RKO (cell line): ENCODE results near the gene LYSMD2.
"Not testable (repeated sequence)": the region's sequence is repeated elsewhere in the genome, so short reads cannot be mapped to it uniquely, and the experiment has no call there.

Source experiments
- DNase-seq: peaks from one replicate; pipeline ENCODE4 v3.0.0-alpha.2; 2016; ENCODE audit warnings: low spot score

Gene LYSMD2, protein sequence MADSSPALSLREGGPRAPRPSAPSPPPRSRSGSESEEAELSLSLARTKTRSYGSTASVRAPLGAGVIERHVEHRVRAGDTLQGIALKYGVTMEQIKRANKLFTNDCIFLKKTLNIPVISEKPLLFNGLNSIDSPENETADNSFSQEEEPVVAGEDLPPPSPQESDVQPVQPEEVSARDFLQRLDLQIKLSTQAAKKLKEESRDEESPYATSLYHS

GRCh38 chr15:51737522-51738305 is at the start of gene LYSMD2:
TSS of gene LYSMD2 (minus strand) at chr15:51737655. CDS start at chr15:51737622, 33 bp downstream.
- peak; percentile 64 for DNase-seq

DNA sequence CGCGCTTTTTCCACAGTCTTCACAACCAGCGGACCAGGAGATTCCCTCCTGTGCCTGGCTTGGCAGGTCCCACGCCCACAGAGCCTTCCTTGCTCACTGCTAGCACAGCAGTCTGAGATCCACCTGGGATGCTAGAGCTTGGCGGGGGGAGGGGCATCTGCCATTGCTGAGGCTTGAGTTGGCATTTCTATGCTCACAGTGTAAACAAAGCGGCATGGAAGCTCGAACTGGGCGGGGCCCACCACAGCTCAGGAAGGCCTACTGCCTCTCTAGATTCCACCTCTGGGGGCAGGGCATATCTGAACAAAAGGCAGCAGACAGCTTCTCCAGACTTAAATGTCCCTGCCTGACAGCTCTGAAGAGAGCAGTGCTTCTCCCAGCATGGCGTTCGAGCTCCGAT is 49.7 kb upstream of the LYSMD2 start:
- DNase-seq = not testable (repeated sequence)

- DNase-seq = no peak
Observed at GRCh38 chr15:51783967-51784366, 46.5 kb upstream of the LYSMD2 start.

GRCh38 chr15:51782357-51782896 is 45.0 kb upstream of the LYSMD2 start:
- DNase-seq = no peak

GRCh38 chr15:51781506-51781905 is 44.1 kb upstream of the LYSMD2 start:
- DNase-seq = no peak

DNA sequence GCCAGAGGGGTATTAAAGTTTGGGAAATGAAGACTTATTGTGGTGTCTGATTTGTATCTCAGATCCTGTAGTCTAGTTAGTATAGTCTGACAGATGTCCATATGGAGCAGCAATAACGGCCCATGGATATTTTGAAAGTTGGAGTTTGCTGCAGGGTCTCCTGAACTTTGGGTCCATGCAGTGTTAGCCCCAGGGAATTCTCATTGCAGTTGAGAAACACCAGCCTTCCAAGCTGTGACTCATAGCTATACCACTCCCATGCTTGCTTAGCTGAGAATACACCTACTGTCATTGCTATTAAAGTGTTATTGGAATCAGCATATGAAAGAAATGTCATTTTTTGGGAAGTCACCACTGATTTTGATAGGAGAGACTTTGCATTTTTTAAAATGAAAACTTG is 43.2 kb upstream of the LYSMD2 start:
- no peak for DNase-seq

DNA sequence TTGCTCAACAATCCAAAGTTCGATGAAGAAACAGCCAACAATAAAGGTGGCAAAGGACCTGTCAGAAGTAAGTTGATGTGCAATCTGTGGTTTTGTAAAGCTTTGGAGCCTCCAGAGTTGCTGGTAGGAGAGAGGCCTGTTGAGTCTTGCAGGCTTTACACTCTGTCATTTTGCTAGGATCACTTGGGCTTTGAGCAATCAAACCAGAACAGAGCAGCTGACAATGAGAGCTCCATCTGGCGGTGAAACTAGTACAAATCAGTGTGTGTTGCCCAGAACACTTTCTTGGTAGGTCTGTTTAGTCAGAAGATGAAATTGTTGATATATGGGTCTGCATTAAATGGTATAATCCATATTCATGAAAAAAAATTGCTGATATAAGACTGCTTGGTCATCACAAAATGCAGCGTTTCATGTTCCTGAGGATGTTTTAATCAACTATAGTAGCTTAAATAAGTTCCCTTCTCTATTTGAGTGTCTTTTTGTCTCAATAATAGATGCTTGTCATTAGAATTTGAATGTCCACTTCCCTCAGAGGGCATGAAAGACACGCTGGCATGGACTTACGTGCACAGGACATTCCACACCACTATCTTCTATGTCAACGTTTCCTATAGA is 39.6 kb upstream of the LYSMD2 start:
- DNase-seq = peak; percentile 83

GRCh38 chr15:51775967-51776816 is 38.7 kb upstream of the LYSMD2 start:
- peak; percentile 46 for DNase-seq

DNA sequence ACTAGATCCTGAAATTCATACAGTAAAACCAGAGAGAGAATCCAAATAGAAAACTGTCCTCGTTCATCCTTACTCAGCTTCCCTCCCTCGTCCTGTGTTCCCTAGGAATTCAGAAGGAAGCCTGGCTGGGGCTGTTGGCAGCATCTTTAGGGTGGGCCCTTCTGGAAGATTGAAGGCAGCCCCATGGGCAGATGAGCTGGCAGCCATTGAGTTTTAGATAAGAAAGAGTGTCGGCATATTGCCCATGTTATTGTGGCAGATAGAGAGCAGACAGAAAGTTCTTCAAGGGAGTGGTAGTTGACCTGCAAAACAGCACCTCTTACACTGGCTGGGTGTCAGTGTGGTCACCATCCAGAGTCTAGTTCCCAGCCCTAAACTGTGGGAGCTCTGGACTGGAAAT is 37.5 kb upstream of the LYSMD2 start:
- DNase-seq = no peak

DNA sequence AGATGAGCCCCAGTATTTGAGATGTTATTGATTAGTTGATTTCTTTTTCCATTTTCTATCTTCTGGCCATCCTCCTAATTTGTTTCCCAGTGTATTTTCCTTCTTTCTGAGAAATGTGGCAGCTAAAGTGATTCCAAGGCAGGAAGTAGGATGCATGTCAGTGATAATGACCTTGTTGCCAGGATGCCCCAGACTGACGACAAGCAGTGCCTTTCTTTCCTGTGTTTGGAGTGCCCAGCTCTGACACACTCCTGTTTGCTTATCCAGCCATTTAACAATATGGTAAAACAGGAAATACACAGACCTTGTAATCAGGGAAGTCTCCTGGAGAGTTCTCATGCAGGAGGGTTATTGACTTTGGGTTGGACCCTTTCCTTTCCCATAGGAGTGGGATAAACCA is 34.3 kb upstream of the LYSMD2 start:
- DNase-seq = no peak

DNA sequence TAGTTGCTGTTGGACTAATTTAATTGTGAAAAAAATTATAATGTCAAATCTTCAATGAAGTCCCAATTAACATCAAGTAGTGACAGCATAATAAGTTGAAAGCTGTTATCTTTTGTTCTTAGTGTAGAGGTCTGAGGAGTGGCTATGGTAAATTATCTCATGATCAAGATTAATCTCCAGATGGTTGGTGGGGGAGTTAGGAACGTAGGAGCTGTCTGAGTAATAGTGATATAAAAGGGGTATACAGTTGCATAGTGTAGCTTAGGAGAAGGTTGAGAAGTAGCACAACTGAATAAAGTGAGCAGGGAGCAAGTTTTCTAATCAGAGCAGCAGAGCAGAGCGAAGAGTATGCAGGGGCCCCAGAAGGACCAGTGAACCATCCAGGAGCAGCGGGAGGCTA is 33.4 kb upstream of the LYSMD2 start:
- DNase-seq = no peak

DNA sequence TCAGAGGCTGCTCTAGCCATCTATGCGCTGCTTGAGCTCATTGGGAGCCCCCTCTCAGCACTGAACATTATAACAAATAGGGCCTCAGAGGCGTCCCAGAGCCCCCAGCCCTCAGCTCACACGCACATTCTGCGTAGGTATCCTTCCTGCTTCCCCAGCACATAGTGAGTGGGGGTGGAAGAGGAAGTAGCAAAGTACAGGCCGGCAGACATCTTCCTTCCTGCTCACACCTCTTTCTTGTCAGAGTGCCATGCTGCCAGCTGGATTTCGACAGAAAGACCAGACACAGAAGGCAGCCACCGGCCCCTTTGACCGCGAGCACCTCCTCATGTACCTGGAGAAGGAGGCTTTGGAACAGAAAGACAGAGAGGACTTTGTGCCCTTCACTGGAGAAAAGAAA is 30.6 kb upstream of the LYSMD2 start:
- no peak for DNase-seq

- DNase-seq = no peak
Observed at GRCh38 chr15:51766341-51766740, 28.9 kb upstream of the LYSMD2 start.

DNA sequence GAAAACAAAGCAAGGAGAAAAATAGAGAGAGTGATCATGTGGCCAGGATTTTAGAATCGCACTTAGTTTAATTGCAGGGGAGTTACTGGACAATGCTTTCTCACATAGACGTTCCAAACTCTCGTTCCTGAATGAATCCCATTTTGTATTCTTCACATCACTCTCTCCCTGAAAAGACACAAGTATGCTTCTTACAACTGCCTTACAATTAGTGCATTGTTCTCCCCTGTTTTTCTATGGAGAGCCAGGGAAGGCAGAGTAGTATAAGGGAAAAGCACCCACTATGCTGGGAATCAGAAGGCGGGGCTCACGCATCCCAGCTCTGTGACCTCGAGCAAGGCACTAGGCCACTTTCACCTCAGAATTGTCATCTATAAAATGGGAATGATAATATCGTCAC is 28.3 kb upstream of the LYSMD2 start:
- DNase-seq = no peak

- no peak for DNase-seq
Observed at GRCh38 chr15:51760805-51761204, 23.4 kb upstream of the LYSMD2 start.

DNA sequence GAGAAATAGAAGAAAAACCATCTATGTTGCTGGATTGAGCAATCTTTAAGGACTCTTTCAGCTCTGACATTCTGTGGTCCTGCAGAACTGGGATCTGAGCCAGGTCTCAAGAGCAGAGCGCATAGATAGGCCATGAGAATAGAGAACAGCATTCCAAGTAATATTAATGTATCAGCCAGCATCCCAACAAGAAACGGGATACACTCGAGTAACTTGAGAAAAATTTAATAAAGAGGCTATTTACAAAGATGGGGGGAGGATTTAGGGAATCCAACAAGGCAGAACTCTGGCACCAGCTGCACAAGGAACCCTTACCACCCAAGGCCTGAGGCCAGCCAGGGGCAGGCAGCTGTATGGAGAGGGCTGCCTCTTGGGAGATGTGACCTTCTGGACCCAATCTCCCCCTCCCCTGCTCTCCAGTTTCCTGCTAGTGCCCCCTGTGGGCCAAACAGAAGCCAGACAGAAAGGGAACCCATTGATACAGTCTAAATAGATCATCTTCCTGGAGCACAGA is 22.2 kb upstream of the LYSMD2 start:
- DNase-seq = no peak

DNA sequence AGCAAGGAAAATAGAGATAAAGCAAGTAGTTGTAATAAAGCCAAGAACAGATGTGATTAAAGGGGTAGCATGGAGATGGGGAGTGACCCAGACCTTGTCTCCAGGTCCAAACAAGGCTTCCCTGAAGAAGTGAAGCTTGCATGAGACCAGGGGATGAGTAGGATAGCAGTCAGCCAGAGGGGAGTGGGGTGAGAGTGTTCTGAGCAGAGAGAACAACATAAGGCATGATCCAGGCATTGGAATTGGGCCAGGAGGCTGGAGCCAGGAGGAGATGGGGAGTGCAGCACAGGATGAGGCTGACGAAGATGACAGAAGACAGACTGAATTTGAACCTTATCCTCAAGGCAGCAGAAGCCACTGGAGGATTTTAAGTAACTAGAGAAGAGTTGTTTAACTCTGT is 21.2 kb upstream of the LYSMD2 start:
- no peak for DNase-seq

DNA sequence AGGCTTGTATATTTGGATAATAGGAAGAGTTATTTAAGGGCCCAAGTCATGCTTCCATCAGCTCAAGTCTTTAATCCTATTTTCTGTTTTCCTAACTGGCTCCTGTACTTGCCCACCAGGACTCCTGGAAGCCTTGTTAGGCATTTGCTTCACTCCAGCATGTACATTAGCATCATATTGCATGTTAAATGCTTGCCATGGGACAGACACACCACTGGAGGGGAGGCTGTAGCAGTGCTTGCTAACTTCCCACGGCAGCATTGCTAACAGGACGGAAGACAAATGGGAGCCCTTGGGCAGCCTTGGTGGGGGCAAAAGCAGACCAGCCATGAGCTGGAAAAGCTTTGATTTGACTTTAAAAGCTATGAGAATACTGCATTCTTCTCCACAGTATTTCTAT is 20.0 kb upstream of the LYSMD2 start:
- no peak for DNase-seq

DNA sequence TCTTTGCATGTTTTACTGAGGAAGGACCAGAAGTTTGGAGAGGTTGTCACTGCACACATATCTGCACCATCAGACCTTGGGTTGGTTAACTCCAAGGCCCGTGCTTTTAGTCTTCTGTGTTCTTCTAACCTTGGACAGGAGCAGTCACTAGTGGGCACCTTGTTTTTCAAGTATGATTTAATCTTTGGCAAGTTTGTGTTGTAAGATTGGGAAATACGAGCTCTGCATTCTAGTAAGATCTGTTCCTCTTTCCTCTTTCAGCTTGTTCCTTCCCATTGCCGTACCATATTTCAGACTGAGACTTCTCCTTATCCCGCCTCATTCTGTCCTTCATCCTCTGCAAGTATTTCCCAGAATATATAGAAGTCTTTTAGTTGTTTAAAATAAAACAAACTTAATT is 19.0 kb upstream of the LYSMD2 start:
- DNase-seq = no peak

DNA sequence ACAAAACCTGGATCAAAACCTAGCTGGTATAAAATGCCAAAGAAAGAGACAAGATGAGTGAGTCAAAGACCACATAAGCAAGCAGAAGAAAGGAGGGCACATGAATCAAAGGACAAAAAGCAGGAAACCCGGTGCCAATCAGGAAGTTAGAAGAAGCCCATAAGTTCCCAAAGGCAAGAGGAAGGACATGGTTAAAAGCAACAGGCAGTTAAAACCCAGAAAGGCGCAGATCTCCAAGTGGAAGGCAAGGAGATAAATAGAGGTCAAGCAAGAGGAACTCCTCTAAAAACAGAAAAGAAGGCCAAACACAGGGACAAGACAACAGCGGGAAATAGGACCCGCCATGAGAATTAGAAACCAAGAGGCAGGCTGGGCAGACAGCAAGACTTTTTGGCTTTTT is 18.3 kb upstream of the LYSMD2 start:
- no peak for DNase-seq

DNA sequence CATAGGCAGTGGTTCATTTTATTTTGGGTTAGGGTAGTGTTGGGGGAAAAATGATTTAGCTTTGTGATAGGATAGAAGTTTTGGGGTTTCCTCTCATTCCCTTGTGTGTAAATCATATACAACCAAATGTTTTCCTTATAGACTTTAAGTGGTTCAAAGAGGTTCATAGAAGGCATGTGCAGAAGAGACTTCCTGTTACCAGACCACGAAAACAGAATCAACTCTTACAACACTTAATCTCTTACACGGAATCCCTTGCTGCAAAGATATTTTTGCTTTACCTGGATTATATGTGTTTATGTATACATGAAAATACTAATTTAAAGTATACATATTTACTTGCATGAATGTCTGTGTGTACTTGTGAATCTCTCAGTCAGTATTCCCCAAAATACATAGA is 16.8 kb upstream of the LYSMD2 start:
- DNase-seq = no peak

GRCh38 chr15:51752888-51753287 is 15.4 kb upstream of the LYSMD2 start:
- DNase-seq = no peak
